Stimulated activated CD8-positive, alpha-beta memory T cell treated with anti-CD3 and anti-CD28 coated beads, Interleukin-12 subunit alpha, Interleukin-12 subunit beta, amount 100 ng/mL, for 24 hours (primary cell): ENCODE data around the gene TGFB1I1.
"Not testable (repeated sequence)": the region's sequence is repeated elsewhere in the genome, so short reads cannot be mapped to it uniquely, and the experiment has no call there.

Source experiments
- DNase-seq: peaks from one replicate; pipeline ENCODE4 v3.0.0-alpha.2; 2020; ENCODE audit errors: extremely low read depth

Gene TGFB1I1

GRCh38 chr16:31517800-31518402 is 45.9 kb downstream of the TGFB1I1 start:
- DNase-seq = no peak

GRCh38 chr16:31519759-31520431 is 47.9 kb downstream of the TGFB1I1 start:
- DNase-seq = no peak

GRCh38 chr16:31521368-31521767 is 49.4 kb downstream of the TGFB1I1 start:
- no peak for DNase-seq

GRCh38 chr16:31522071-31522470 is 50.1 kb downstream of the TGFB1I1 start:
- DNase-seq = no peak

GRCh38 chr16:31523768-31524167 is 51.8 kb downstream of the TGFB1I1 start:
- not testable (repeated sequence) for DNase-seq

GRCh38 chr16:31525113-31525512 is 53.2 kb downstream of the TGFB1I1 start:
- no peak for DNase-seq
